Tibial artery (tissue), 4 donors: ENCODE measurements around the gene GPR108.
A peak's percentile ranks its signal among the peaks of the same experiment; 100 is the strongest.
"Not testable (repeated sequence)": the region's sequence is repeated elsewhere in the genome, so short reads cannot be mapped to it uniquely, and the experiment has no call there.

Source experiments
- DNase-seq, 2 donors: peaks; one replicate each; pipeline ENCODE4 v3.0.0-alpha.2; 2019
- H3K27ac ChIP-seq, 2 donors: fragments of 200-600 bp; sonication (generic) in 1 of 2; 1 replicate in 1 of 2; 2 replicates in 1 of 2; pipeline ENCODE4 v1.5.1; 2018 to 2019; ENCODE audit warnings: mild to moderate bottlenecking in 1 of 2
- H3K27me3 ChIP-seq, 2 donors: fragments of 200-600 bp; sonication (generic) in 1 of 2; one replicate each; pipeline versions ENCODE4 v1.5.1 to v1.6.0; 2016 to 2019
- H3K36me3 ChIP-seq, 3 donors: fragments of 200-600 bp; sonication (generic) in 2 of 3; one replicate each; pipeline ENCODE4 v1.5.1; 2016 to 2019; ENCODE audit warnings: mild to moderate bottlenecking in 2 of 3
- H3K4me1 ChIP-seq, 4 donors: fragments of 200-600 bp; sonication (generic) in 2 of 4; 1 replicate in 3 of 4; 2 replicates in 1 of 4; pipeline ENCODE4 v1.5.1; 2016 to 2019
- H3K4me3 ChIP-seq, 2 donors: fragments of 200-600 bp; sonication (generic) in 1 of 2; 1 replicate in 1 of 2; 2 replicates in 1 of 2; pipeline ENCODE4 v1.5.1; 2018 to 2019; ENCODE audit warnings: mild to moderate bottlenecking in 2 of 2
- H3K9me3 ChIP-seq, 3 donors: fragments of 200-600 bp; sonication (generic) in 1 of 3; one replicate each; pipeline ENCODE4 v1.5.1; 2016 to 2019
- intact Hi-C: fragments of 100-400 bp; cut with DNase I; formaldehyde crosslinking; loops from one replicate; pipeline ENCODE4 v1.15.0; 2023; ENCODE audit warnings: low total_unique reads
- TF ChIP-seq, protein P1 (sequence below), 2 experiments: fragments of 200-600 bp in 1 of 2; fragments of 450-650 bp in 1 of 2; IDR thresholded peaks; one replicate each; pipeline ENCODE4 v1.5.1; 2017 to 2019; ENCODE audit warnings: antibody characterized with exemption in 2 of 2, mild to moderate bottlenecking in 1 of 2, moderate library complexity in 1 of 2

Gene GPR108

DNA sequence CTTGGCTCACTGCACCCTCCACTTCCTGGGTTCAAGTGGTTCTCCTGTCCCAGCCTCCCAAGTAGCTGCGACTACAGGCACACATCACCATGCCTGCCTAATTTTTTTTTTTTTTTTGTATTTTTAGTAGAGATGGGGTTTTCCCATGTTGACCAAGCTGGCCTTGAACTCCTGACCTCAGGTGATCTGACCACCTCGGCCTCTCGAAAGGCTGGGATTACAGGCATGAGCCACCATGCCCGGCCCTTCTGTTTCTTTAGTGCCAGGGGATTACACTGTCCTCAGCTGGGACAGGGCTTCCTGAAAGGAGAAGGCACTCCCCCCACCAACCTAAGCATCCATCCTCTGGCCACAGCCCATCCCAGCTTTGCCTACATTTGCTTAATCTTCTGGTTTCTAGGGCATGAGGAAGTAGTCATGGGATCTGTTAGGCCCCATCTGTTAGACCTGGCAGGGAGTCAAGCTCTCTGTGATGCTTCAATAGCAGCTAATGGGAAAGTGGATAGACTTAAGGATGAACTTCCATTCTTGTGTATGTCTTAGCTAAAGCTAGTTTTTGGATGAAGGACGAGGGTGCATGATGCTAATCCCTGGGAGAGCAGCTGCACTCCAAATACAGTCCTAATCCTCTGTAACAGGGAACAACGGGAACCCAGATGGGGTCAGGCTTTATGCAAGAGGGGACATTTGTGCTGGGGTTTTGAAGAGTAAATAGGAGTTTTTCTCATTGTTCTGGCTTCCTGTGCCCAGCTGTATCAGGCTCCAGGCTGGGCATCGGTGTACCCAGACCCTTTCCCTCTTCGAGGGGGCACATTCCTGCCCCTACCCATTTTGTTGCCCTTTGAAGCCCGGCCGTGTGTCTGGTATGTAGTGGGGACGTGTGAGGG lies 37.7 kb upstream of the GPR108 start:
- DNase-seq, result peak in 1 of 2 donors; percentile 36
- Histone ChIP-seq H3K4me1 (no peaks in the 10 kb centered on the region), H3K27ac (no peak overlapping the region), H3K27me3 (peaks cover 0 to 19% of the 10 kb centered on the region in 2 donors), H3K9me3 (no peaks in the 10 kb centered on the region), H3K36me3 (no peaks in the 10 kb centered on the region), H3K4me3 (no peak overlapping the region)
- intact Hi-C loops, result no loop called here
- TF ChIP-seq, protein P1, sequence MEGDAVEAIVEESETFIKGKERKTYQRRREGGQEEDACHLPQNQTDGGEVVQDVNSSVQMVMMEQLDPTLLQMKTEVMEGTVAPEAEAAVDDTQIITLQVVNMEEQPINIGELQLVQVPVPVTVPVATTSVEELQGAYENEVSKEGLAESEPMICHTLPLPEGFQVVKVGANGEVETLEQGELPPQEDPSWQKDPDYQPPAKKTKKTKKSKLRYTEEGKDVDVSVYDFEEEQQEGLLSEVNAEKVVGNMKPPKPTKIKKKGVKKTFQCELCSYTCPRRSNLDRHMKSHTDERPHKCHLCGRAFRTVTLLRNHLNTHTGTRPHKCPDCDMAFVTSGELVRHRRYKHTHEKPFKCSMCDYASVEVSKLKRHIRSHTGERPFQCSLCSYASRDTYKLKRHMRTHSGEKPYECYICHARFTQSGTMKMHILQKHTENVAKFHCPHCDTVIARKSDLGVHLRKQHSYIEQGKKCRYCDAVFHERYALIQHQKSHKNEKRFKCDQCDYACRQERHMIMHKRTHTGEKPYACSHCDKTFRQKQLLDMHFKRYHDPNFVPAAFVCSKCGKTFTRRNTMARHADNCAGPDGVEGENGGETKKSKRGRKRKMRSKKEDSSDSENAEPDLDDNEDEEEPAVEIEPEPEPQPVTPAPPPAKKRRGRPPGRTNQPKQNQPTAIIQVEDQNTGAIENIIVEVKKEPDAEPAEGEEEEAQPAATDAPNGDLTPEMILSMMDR (IDR thresholded peaks at IDR 0.05), result no peak

GRCh38 chr19:6773323-6773931 lies 36.0 kb upstream of the GPR108 start:
- peaks cover 0 to 25% of the 10 kb centered on the region in 2 donors for H3K27me3 ChIP-seq
- TF ChIP-seq, protein P1 (IDR thresholded peaks at IDR 0.05), result no peak
- intact Hi-C loops, result no loop called here
- no peaks in the 10 kb centered on the region for H3K36me3 ChIP-seq
- H3K4me1 ChIP-seq, result no peaks in the 10 kb centered on the region
- H3K4me3 ChIP-seq, result peak overlapping the region; percentile 37 to 40
- no peaks in the 10 kb centered on the region for H3K9me3 ChIP-seq
- no peak overlapping the region for H3K27ac ChIP-seq
- DNase-seq, result peak in 1 of 2 donors; percentile 31

DNA sequence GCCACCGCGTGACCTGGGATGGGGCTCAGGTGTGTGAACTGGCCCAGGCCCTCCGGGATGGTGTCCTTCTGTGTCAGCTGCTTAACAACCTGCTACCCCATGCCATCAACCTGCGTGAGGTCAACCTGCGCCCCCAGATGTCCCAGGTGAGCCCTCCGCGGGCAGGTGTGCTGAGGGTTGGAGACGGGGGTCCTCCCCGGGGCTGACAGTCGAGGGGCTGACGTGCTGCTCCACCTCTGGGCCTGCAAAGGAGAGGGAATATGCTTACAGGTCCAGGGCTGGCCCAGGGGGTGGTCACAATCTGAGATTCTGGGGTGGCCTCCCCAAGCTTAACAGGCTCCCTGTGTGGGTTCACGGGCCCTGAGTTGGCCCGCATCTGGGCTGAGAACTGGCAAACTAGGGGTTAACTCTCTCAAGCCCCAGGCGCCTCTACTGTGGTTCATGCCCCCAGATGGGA lies 35.5 kb upstream of the GPR108 start:
- peak overlapping the region; percentile 37 to 40 for H3K4me3 ChIP-seq
- intact Hi-C loops, result no loop called here
- no peak overlapping the region for H3K27ac ChIP-seq
- H3K4me1 ChIP-seq, result peaks cover 0 to under 1% (median under 1%) of the 10 kb centered on the region in 4 donors
- no peak for DNase-seq
- peaks cover 0 to 27% of the 10 kb centered on the region in 2 donors for H3K27me3 ChIP-seq
- no peaks in the 10 kb centered on the region for H3K9me3 ChIP-seq
- TF ChIP-seq, protein P1 (IDR thresholded peaks at IDR 0.05), result no peak
- H3K36me3 ChIP-seq, result no peaks in the 10 kb centered on the region

DNA sequence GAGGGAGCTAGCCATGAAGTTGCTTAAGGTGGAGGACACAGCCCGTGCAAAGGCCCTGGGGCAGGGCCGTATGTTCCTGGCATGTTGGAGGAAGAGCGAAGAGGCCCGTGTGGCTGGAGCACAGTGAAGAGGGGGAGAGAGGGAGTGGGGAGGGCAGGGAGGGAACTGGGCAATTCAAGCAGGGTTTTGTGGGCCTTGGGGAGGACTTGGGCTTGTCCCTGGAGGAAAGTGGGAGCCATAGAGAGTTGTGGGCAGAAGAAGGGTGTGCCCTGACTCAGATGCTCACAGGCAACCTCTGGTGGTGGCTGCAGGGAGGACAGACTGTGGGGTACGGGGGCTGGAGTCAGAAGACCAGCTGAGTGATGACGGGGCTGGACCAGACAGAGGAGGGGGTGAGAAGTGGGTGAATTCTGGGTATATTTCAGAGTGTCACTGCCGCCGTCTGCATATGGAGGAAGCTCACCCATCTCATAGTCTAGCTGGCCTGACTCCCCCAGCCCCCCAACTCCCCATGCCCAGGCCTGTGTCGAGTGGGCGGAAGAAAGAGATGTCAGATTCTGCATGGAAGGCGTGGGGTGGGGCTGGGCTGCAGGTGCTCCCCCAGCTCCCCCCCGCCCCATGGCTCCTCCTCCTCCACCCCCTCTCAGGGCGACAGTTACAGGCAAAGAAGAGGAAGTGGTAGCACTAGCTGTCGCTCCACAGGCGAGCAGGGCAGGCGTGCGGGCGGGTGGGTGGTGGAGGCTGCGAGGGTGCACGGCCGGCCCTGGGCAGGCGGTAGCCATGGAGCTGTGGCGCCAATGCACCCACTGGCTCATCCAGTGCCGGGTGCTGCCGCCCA lies 34.9 kb upstream of the GPR108 start, which contains the start of gene VAV1:
VAV1 (plus strand) TSS at position 681 of the 838 bp plus-strand sequence; CDS start at position 781, 100 bp downstream.
- DNase-seq, result peak in 1 of 2 donors; percentile 61
- Histone ChIP-seq H3K27ac (no peak within 1 kb of the TSS), H3K4me1 (peaks cover 0 to 7% (median 4%) of the 10 kb centered on the region in 4 donors), H3K27me3 (peaks cover 4 to 34% of the 10 kb centered on the region in 2 donors), H3K4me3 (peak within 1 kb of the TSS; percentile 37 to 40), H3K36me3 (no peaks in the 10 kb centered on the region), H3K9me3 (no peaks in the 10 kb centered on the region)
- intact Hi-C loops, result no loop called here
- TF ChIP-seq, protein P1 (IDR thresholded peaks at IDR 0.05), result no peak

DNA sequence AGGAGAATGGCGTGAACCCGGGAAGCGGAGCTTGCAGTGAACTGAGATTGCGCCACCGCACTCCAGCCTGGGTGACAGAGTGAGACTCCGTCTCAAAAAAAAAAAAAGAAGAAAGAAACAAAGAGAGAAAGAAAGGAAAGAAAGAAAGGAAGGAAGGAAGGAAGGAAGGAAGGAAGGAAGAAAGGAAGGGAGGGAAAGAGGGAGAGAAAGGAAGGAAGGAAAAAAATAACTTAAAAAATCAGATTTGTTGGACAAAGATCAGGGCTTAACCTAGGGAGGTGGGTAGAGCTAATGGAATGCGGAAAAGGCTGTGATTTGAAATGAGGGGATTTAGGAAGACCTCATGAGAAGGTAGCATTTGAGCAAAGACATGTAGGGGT lies 34.3 kb upstream of the GPR108 start:
- H3K36me3 ChIP-seq, intact Hi-C loops, H3K9me3 ChIP-seq, H3K4me3 ChIP-seq, DNase-seq, H3K27ac ChIP-seq: not testable (repeated sequence)
- Histone ChIP-seq H3K4me1 (peaks cover 0 to 13% (median 6%) of the 10 kb centered on the region in 4 donors), H3K27me3 (peaks cover 4 to 40% of the 10 kb centered on the region in 2 donors)
